Occipital lobe (tissue), 2 donors: ENCODE data around the gene GLT1D1. TPM values are rescaled to one million over a fixed set of nuclear protein-coding genes. Genes with fewer than 3 reads are reported as not detected.

Source experiments
- DNase-seq: peaks from one replicate; lab custom pipeline; 2025; lab: John Stamatoyannopoulos, UW
- total RNA-seq: library from RNA; depleted of rRNA; stranded (reverse); fragments of >200 nt; gene quantifications from one replicate; pipeline ENCODE4 v1.2.3, GENCODE V29; 2014

The GLT1D1 gene
- total RNA-seq, 1 donor from 2014 or later: 8.9 TPM

DNA sequence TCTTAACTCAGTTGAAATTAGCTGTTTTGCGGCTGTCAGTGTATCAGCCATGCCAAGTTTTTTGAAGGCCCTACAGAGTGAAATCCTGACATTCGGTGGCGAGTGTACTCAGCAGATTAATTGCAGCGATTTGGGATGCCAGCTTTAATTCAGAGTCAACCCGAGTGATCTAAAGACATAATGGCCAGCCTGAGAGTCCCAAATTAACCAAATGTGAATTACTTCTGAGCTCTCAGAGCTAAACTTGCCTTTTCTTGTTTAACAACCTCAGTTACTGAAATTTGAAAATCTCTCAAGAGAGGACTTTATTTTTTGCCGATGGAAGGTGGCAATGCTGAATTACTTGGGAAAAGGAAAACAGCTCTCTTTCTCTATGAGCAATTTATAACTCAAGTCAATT, 148.5 kb downstream of the GLT1D1 start:
- no peak for DNase-seq

DNA sequence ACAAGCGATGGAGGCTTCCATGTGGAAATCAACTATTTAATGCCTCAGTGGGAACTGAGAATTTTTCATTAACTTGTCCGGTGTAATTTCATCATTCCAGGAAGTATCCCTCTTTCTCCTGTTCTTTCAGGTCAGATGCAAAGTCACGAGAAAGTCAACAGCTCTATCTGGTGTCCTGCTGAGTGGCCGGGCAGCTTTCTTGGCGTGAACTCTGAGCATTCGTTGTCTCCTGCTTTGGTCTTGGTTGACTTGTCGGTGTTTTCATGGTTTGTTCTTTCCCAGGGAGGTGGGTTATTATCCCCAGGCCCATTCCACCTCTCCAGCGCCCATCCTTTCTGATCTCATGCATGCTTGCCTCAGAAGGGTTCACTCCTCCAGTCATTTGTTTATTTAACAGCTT, 149.1 kb downstream of the GLT1D1 start:
- no peak for DNase-seq

- no peak for DNase-seq
These were observed 152.1 kb downstream of the GLT1D1 start for GRCh38 chr12:129005416-129005815.

DNA sequence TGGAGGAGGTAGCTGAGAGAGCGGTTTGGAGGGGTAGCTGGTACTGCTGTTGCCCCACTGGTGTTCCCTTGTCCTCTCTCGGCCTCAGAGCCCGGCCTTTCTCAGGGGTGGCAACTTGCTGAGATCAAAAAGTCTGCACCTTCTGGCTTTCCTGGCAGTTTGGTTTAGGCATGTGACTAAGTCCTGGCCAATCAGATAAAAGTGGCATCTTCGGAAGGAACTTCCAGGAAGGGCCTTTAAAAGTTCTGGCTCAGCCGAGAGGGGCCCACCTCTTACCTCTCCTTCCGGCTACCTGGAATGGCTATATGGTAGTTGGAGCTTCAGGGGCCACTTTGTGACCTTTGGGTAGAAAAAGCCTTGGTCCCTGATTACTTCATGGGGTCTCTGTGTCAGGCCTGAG, 152.6 kb downstream of the GLT1D1 start:
- DNase-seq: no peak

GRCh38 chr12:129009833-129010622, 156.8 kb downstream of the GLT1D1 start:
- DNase-seq: no peak

- DNase-seq: no peak
These were observed 162.9 kb downstream of the GLT1D1 start for GRCh38 chr12:129016159-129016558.

GRCh38 chr12:129025055-129025454, 171.8 kb downstream of the GLT1D1 start:
- DNase-seq: no peak

GRCh38 chr12:129028844-129029243, 175.6 kb downstream of the GLT1D1 start:
- no peak for DNase-seq

Other genes with a start within 250 kb of the GLT1D1 start
- 39.5 TPM for gene SLC15A4, start 29.5 kb upstream of the GLT1D1 start, total RNA-seq